ENCODE results near the gene AHNAK2. TPM values are rescaled to one million over a fixed set of nuclear protein-coding genes. Genes with fewer than 3 reads are reported as not detected.

The AHNAK2 gene
- total and polyA plus RNA-seq, 9 of the 15 experiments (the other 6 are each of a cell fraction or from before 2014, with no cell fraction given): 0.04 to 0.09 (median 0.04) TPM; not detected in 6

- TF ChIP-seq ZNF277 (CRISPR knock-in tag; IDR thresholded peaks at IDR 0.05; ENCODE audit: borderline replicate concordance) (no peak), KDM1A (IDR thresholded peaks at IDR 0.05) (no peak), TRIM24 (IDR thresholded peaks at IDR 0.05) (peak in 1 of 2 experiments; percentile 76; a peak in 2 of 4 replicates), REST (IDR thresholded peaks at IDR 0.05; ENCODE audit: borderline replicate concordance) (peak; percentile 10; the same call in 1 of the 2 replicates), REST (CRISPR knock-in tag; IDR thresholded peaks at IDR 0.05; ENCODE audit: low read depth) (no peak), ZNF280B (CRISPR knock-in tag; IDR thresholded peaks at IDR 0.05) (no peak), ZFP30 (CRISPR knock-in tag; IDR thresholded peaks at IDR 0.05; ENCODE audit: borderline replicate concordance) (no peak), SIX5 (IDR thresholded peaks at IDR 0.05; ENCODE audit: borderline replicate concordance in 1 of 2, insufficient read depth in 1 of 2, low read depth in 1 of 2, low read length in 2 of 2) (no peak), ZNF324 (CRISPR knock-in tag; IDR thresholded peaks at IDR 0.05) (no peak), PHB2 (IDR thresholded peaks at IDR 0.05; ENCODE audit: low read depth) (no peak)
Observed at GRCh38 chr14:104932676-104933631, 45.2 kb downstream of the AHNAK2 start (continued).

Measured in K562 (cell line).